HepG2 (cell line): ENCODE data around the gene ADAR. TPM values are rescaled to one million over a fixed set of nuclear protein-coding genes. Genes with fewer than 3 reads are reported as not detected.
A peak's percentile ranks its signal among the peaks of the same experiment; 100 is the strongest.

ENCODE experiments used
- ATAC-seq: fragments of 200-7000 bp; cut with Tn5 transposase; 3 replicates; pipeline ENCODE4 v1.9.1; 2020; ENCODE audit warnings: mild to moderate bottlenecking, moderate library complexity
- BruUV-seq: library from RNA; stranded (reverse); fragments of 400-500 nt; replicated peaks from 2 replicates; lab custom pipeline; 2021; lab: Mats Ljungman, UMichigan
- CTCF ChIA-PET: fragments of 300-600 bp; formaldehyde crosslinking; extraction: SDS; loops from one replicate; lab custom pipeline; 2021; ENCODE audit warnings: low total read pairs, inconsistent platforms, low intra/inter-chr PET ratio; lab: Yijun Ruan, JAX
- POLR2A ChIA-PET: fragments of 350-600 bp; sonication (Branson Sonifier 250); formaldehyde crosslinking; loops from one replicate; lab custom pipeline; 2020; ENCODE audit warnings: antibody characterized with exemption, inconsistent platforms; lab: Yijun Ruan, JAX
- DNase-seq: peaks from one replicate; pipeline ENCODE4 v3.0.0-alpha.2; 2015; ENCODE audit warnings: low spot score
- FAIRE-seq: peaks from 3 replicates; lab custom pipeline; 2011; peaks lifted over from hg19 to GRCh38; lab: Jason Lieb, UNC
- H2AFZ ChIP-seq: one replicate; pipeline ENCODE4 v1.6.1; 2011; ENCODE audit warnings: low read length, inconsistent platforms
- H3K27ac ChIP-seq: fragments of 300-600 bp; 3 replicates; pipeline ENCODE4 v1.8.0; 2011; ENCODE audit warnings: mixed run types, mild to moderate bottlenecking, mixed read lengths, low read length, inconsistent platforms; ENCODE audit not compliant: insufficient read depth; ENCODE audit errors: extremely low read length
- H3K27me3 ChIP-seq, 2 experiments: fragments of 200-600 bp in 1 of 2; 2 replicates in 1 of 2; 3 replicates in 1 of 2; pipeline versions ENCODE4 v1.6.0 to v1.8.0; 2011; ENCODE audit warnings: low read length in 2 of 2, mild to moderate bottlenecking in 2 of 2, moderate library complexity in 2 of 2, inconsistent platforms in 1 of 2; ENCODE audit not compliant: insufficient read depth in 2 of 2, control insufficient read depth in 1 of 2
- H3K36me3 ChIP-seq, 2 experiments: fragments of 200-600 bp in 1 of 2; replicated peaks in 1 of 2; 2 replicates in 1 of 2; 3 replicates in 1 of 2; pipeline versions ENCODE4 v1.5.1 to v1.8.0; 2011; ENCODE audit warnings: low read length in 2 of 2, inconsistent platforms in 1 of 2; ENCODE audit not compliant: insufficient read depth in 2 of 2, control insufficient read depth in 1 of 2
- H3K4me1 ChIP-seq: 2 replicates; pipeline ENCODE4 v1.5.1; 2012; ENCODE audit warnings: low read length, inconsistent platforms; ENCODE audit not compliant: insufficient read depth
- H3K4me2 ChIP-seq: 2 replicates; pipeline ENCODE4 v1.6.0; 2011; ENCODE audit warnings: low read depth, low read length, inconsistent platforms
- H3K4me3 ChIP-seq, 3 experiments: fragments of 200-600 bp in 1 of 3; sonication (generic), shearing (Covaris generic) in 1 of 3; replicated peaks in 1 of 3; 2 replicates each; pipeline ENCODE4 v1.5.1; 2011 to 2016; ENCODE audit warnings: low read length in 3 of 3, inconsistent platforms in 2 of 3, low read depth in 2 of 3, mild to moderate bottlenecking in 2 of 3, control low read depth in 1 of 3, mixed read lengths in 1 of 3; ENCODE audit not compliant: insufficient read depth in 1 of 3
- H3K79me2 ChIP-seq: one replicate; pipeline ENCODE4 v1.6.1; 2011; ENCODE audit warnings: low read length, inconsistent platforms; ENCODE audit not compliant: insufficient read depth
- H3K9ac ChIP-seq: 2 replicates; pipeline ENCODE4 v1.6.0; 2011; ENCODE audit warnings: mild to moderate bottlenecking, low read depth, low read length, inconsistent platforms; ENCODE audit not compliant: insufficient read depth
- H3K9me3 ChIP-seq: 2 replicates; pipeline ENCODE4 v1.5.1; 2012; ENCODE audit warnings: mild to moderate bottlenecking, low read length
- H4K20me1 ChIP-seq: 2 replicates; pipeline ENCODE4 v1.6.0; 2011; ENCODE audit warnings: inconsistent platforms, mild to moderate bottlenecking, low read length, moderate library complexity; ENCODE audit not compliant: insufficient read depth
- ARNTL ChIP-seq: sonication (generic); formaldehyde crosslinking; IDR thresholded peaks from 2 replicates; pipeline ENCODE4 v1.4.0; 2020; ENCODE audit warnings: mild to moderate bottlenecking, missing genetic modification reagents
- CBX5 ChIP-seq: sonication (generic); formaldehyde crosslinking; IDR thresholded peaks from 2 replicates; pipeline ENCODE4 v1.4.0; 2020; ENCODE audit warnings: missing genetic modification reagents, borderline replicate concordance
- GATAD2A ChIP-seq: IDR thresholded peaks from 2 replicates; pipeline ENCODE4 v1.6.1; 2016
- HNRNPL ChIP-seq: fragments of 200-400 bp; formaldehyde crosslinking; IDR thresholded peaks from 2 replicates; pipeline ENCODE4 v1.6.1; 2017; ENCODE audit warnings: mild to moderate bottlenecking, low read depth, low read length
- JUNB ChIP-seq: sonication (generic); formaldehyde crosslinking; IDR thresholded peaks from 2 replicates; pipeline ENCODE4 v1.8.0; 2022; ENCODE audit warnings: missing genetic modification reagents, mild to moderate bottlenecking, borderline replicate concordance
- MAFF ChIP-seq: IDR thresholded peaks from 2 replicates; pipeline ENCODE4 v1.6.1; 2011; ENCODE audit warnings: low read depth, low read length, improper control_type of control experiment
- MAFK ChIP-seq, 2 experiments: IDR thresholded peaks in 1 of 2; conservative IDR thresholded peaks in 1 of 2; 2 replicates each; pipeline ENCODE4 v1.6.1; 2011; ENCODE audit warnings: improper control_type of control experiment in 2 of 2, low read length in 2 of 2
- MED1 ChIP-seq: sonication (generic); formaldehyde crosslinking; IDR thresholded peaks from 2 replicates; pipeline ENCODE4 v1.4.0; 2020; ENCODE audit warnings: missing genetic modification reagents
- MTA3 ChIP-seq: sonication (generic); formaldehyde crosslinking; IDR thresholded peaks from 2 replicates; pipeline ENCODE4 v1.4.0; 2020; ENCODE audit warnings: missing genetic modification reagents
- PHF20 ChIP-seq: sonication (generic); formaldehyde crosslinking; IDR thresholded peaks from 2 replicates; pipeline ENCODE4 v1.5.0; 2020; ENCODE audit warnings: mild to moderate bottlenecking, missing genetic modification reagents
- POLR2A ChIP-seq, 2 experiments: IDR thresholded peaks; 2 replicates each; pipeline ENCODE4 v1.6.1; 2011; ENCODE audit warnings: low read depth in 2 of 2, low read length in 2 of 2, mild to moderate bottlenecking in 1 of 2, moderate library complexity in 1 of 2; ENCODE audit not compliant: insufficient read depth in 1 of 2
- POLR2G ChIP-seq: fragments of 200-400 bp; formaldehyde crosslinking; IDR thresholded peaks from 2 replicates; pipeline ENCODE4 v1.6.1; 2018; ENCODE audit warnings: mild to moderate bottlenecking, low read depth, low read length, moderate library complexity
- ZFP36L1 ChIP-seq: sonication (generic); formaldehyde crosslinking; IDR thresholded peaks from 2 replicates; pipeline ENCODE4 v1.8.0; 2022; ENCODE audit warnings: mild to moderate bottlenecking, missing genetic modification reagents, moderate library complexity
- ZKSCAN8 ChIP-seq: IDR thresholded peaks from 2 replicates; pipeline ENCODE4 v1.6.1; 2016; ENCODE audit warnings: borderline replicate concordance, missing genetic modification reagents, missing compliant biosample characterization
- ZNF607 ChIP-seq: sonication (generic); formaldehyde crosslinking; IDR thresholded peaks from 2 replicates; pipeline ENCODE4 v1.5.1; 2020; ENCODE audit warnings: missing genetic modification reagents, mild to moderate bottlenecking, borderline replicate concordance
- ZSCAN25 ChIP-seq: sonication (generic); formaldehyde crosslinking; IDR thresholded peaks from 2 replicates; pipeline ENCODE4 v1.8.0; 2022; ENCODE audit warnings: mild to moderate bottlenecking, missing genetic modification reagents
- WGBS: methylation state at CpG from one replicate; pipeline ENCODE4 v1.1.6; 2017; ENCODE audit warnings: low lambda C conversion rate; 5-methylcytosine and 5-hydroxymethylcytosine counted together
- in situ Hi-C: cut with HindIII; loops from 2 replicates; pipeline ENCODE4 v1.10.0; 2017; ENCODE audit warnings: low pct_unique_long_range_greater_than_20kb; ENCODE audit not compliant: extremely low pct_ligation_motif_present
- intact Hi-C: fragments of 100-400 bp; cut with micrococcal nuclease; formaldehyde crosslinking; loops from one replicate; pipeline ENCODE4 v1.10.0; 2022; ENCODE audit not compliant: unreplicated experiment
- polyA plus RNA-seq, 8 experiments: library from polyadenylated mRNA; depleted of rRNA in 3 of 8; stranded (reverse) in 7 of 8; unstranded in 1 of 8; fragments of >200 nt; fragmentation: Illumina TruSeq in 4 of 8; extraction: Trizol in 4 of 8; gene quantifications; 2 replicates each; pipeline versions ENCODE4 v1.2.1 to v1.2.3, GENCODE V29; 2011 to 2016; ENCODE audit warnings: low read depth in 4 of 8, missing spikeins in 1 of 8, mixed read lengths in 1 of 8; ENCODE audit not compliant: insufficient read depth in 1 of 8
- total RNA-seq, 5 experiments: library from RNA; depleted of rRNA; stranded (reverse); fragments of >200 nt; fragmentation: Illumina TruSeq; extraction: Trizol; gene quantifications; 2 replicates each; pipeline ENCODE4 v1.2.3, GENCODE V29; 2016; ENCODE audit warnings: low read depth in 1 of 5
- TF ChIP-seq, protein P1 (sequence below): sonication (generic); formaldehyde crosslinking; IDR thresholded peaks from 2 replicates; pipeline ENCODE4 v1.5.0; 2020; ENCODE audit warnings: missing genetic modification reagents, mild to moderate bottlenecking, borderline replicate concordance
- TF ChIP-seq, protein P2 (sequence below): sonication (generic); formaldehyde crosslinking; IDR thresholded peaks from 2 replicates; pipeline ENCODE4 v1.4.0; 2020; ENCODE audit warnings: mild to moderate bottlenecking, missing genetic modification reagents
- TF ChIP-seq, protein P3 (sequence below): sonication (generic); formaldehyde crosslinking; IDR thresholded peaks from 2 replicates; pipeline ENCODE4 v1.4.0; 2020; ENCODE audit warnings: missing genetic modification reagents
- TF ChIP-seq, protein P4 (sequence below): IDR thresholded peaks from 2 replicates; pipeline ENCODE4 v1.6.1; 2016; ENCODE audit warnings: low read depth, borderline replicate concordance

ADAR gene
- total and polyA plus RNA-seq, 2 of the 13 experiments (the other 11 are each of a cell fraction or from before 2014, with no cell fraction given), result 70.8 to 86.2 TPM

DNA sequence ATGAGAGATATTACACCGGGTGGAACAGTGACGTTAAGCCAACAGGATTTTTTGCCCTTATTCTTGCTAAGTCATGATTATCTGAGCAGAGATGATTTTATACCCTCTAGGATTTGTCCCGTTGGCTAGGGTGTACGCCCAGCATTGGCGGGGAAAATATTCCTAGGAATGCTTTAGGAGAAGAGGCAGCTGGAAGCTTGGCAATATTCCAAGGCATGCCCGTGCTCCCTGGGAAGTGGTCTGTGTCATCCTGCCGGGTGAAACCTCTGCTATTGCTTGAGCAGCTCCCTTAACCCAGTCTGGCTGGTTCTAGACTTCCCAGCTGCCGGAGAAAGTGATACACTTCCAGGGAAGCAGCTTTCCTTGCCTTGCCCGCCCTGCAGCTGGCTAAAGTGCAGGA lies 24.2 kb downstream of the ADAR start:
- BruUV-seq, result no TSS peak
- FAIRE-seq, result no peak
- POLR2A ChIA-PET, result no interaction called here
- Histone ChIP-seq H3K27ac (no peak overlapping the region), H4K20me1 (no peaks in the 10 kb centered on the region), H3K79me2 (no peaks in the 10 kb centered on the region), H3K4me2 (no peak overlapping the region), H3K9ac (no peak overlapping the region), H3K36me3 (peaks cover 35 to 93% of the 10 kb centered on the region in 2 experiments), H2AFZ (no peak overlapping the region), H3K4me3 (no peak overlapping the region)
- intact Hi-C loops, result loop anchor here (1.0 kb wide), 1 partner anchor 24 kb away; no protein-coding TSS in a partner anchor
- in situ Hi-C loops, result no loop called here
- TF ChIP-seq POLR2G (no peak), JUNB (CRISPR knock-in tag) (no peak), HNRNPL (no peak), MED1 (no peak)
- TF ChIP-seq, protein P1, sequence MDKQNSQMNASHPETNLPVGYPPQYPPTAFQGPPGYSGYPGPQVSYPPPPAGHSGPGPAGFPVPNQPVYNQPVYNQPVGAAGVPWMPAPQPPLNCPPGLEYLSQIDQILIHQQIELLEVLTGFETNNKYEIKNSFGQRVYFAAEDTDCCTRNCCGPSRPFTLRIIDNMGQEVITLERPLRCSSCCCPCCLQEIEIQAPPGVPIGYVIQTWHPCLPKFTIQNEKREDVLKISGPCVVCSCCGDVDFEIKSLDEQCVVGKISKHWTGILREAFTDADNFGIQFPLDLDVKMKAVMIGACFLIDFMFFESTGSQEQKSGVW (CRISPR knock-in tag), result no peak
- TF ChIP-seq, all 625 proteins: peak for 0
- H3K9me3 ChIP-seq, result no peaks in the 10 kb centered on the region
- ATAC-seq (no peak), DNase-seq (no peak)
- WGBS, result 92% methylated on average over 7 of the region's 9 CpGs
- H3K4me1 ChIP-seq, result no peaks in the 10 kb centered on the region
- no peaks in the 10 kb centered on the region for H3K27me3 ChIP-seq
- CTCF ChIA-PET, result no interaction called here

DNA sequence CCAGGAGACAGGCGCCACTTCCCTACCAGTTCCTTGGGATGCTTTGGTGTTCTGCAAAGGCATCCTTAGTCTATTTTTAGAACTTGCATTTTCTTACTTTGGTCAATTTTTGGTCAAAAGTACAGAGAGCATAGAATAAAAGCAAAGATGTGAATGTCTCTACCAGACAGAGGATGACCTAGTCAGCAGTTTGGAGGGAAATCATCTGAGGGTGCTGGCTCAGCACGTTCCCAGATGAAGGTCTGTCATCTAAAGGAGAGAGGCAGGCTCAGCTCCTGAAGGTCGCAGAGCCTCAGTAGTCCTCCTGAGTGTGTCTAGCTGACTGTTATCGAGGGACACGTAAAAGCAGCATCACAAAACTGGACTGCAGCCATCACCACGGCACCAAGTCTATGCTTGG lies 25.1 kb downstream of the ADAR start:
- H3K79me2 ChIP-seq, result no peaks in the 10 kb centered on the region
- no peaks in the 10 kb centered on the region for H3K9me3 ChIP-seq
- intact Hi-C loops, result no loop called here
- in situ Hi-C loops, result no loop called here
- FAIRE-seq (no peak), ATAC-seq (no peak), DNase-seq (no peak)
- H3K27me3 ChIP-seq, result no peaks in the 10 kb centered on the region
- H4K20me1 ChIP-seq, result no peaks in the 10 kb centered on the region
- H3K9ac ChIP-seq, result no peak overlapping the region
- BruUV-seq, result no TSS peak
- H3K36me3 ChIP-seq, result peaks cover 30 to 84% of the 10 kb centered on the region in 2 experiments
- H3K4me2 ChIP-seq, result no peak overlapping the region
- no peaks in the 10 kb centered on the region for H3K4me1 ChIP-seq
- WGBS, result 100% methylated on average over 4 of the region's 6 CpGs
- ChIA-PET POLR2A (no interaction called here), CTCF (no interaction called here)
- H3K4me3 ChIP-seq, result no peak overlapping the region
- no peak overlapping the region for H2AFZ ChIP-seq
- no peak overlapping the region for H3K27ac ChIP-seq
- TF ChIP-seq ZFP36L1 (no peak), GATAD2A (CRISPR knock-in tag) (no peak), ZNF607 (no peak), CBX5 (no peak), MTA3 (CRISPR knock-in tag) (no peak), MAFF (peak; percentile 51), ZKSCAN8 (no peak), ARNTL (CRISPR knock-in tag) (no peak), POLR2A (IDR thresholded peaks at IDR 0.05; ENCODE audit: insufficient read depth in 1 of 2, low read depth in 2 of 2, low read length in 2 of 2) (no peak), PHF20 (CRISPR knock-in tag) (no peak), MAFK (conservative IDR thresholded peaks at IDR 0.05 in 1 of 2, IDR thresholded peaks at IDR 0.05 in 1 of 2; ENCODE audit: low read length in 2 of 2) (peak; percentile 38 to 67; a peak in 3 of 4 replicates), ZSCAN25 (CRISPR knock-in tag) (no peak)
- TF ChIP-seq, protein P2, sequence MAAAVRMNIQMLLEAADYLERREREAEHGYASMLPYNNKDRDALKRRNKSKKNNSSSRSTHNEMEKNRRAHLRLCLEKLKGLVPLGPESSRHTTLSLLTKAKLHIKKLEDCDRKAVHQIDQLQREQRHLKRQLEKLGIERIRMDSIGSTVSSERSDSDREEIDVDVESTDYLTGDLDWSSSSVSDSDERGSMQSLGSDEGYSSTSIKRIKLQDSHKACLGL (CRISPR knock-in tag), result no peak
- TF ChIP-seq, protein P3, sequence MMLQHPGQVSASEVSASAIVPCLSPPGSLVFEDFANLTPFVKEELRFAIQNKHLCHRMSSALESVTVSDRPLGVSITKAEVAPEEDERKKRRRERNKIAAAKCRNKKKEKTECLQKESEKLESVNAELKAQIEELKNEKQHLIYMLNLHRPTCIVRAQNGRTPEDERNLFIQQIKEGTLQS (CRISPR knock-in tag), result no peak
- TF ChIP-seq, protein P4, sequence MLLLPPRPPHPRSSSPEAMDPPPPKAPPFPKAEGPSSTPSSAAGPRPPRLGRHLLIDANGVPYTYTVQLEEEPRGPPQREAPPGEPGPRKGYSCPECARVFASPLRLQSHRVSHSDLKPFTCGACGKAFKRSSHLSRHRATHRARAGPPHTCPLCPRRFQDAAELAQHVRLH (CRISPR knock-in tag), result no peak
